ENCODE measurements around the gene NSF.
"Not testable (repeated sequence)": the region's sequence is repeated elsewhere in the genome, so short reads cannot be mapped to it uniquely, and the experiment has no call there.

DNA sequence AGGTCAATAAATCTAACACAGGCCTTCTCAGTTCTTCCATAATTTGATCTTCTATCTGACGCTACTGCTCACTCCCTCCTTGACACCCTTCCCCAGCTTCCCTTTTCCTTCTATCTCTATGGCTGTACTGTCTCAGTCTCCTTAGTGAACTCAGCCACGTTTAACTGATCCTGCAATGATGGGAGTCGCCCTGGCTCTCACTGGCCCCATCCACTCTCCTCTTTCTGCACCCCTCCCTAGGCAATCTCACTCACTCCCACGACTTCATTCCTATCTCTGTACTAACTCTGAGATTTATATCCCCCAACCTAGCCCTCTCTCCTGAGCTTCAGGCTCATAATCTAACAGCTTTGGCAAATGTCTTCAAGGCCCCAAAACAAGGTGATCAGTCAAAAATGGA, 18.7 kb upstream of the NSF start:
- TF ChIP-seq KLF17 (tag by site-specific recombination; IDR thresholded peaks at IDR 0.05); RBAK (tag by site-specific recombination; IDR thresholded peaks at IDR 0.05); CTCF (tag by site-specific recombination; IDR thresholded peaks at IDR 0.05); HOXC10 (CRISPR knock-in tag; IDR thresholded peaks at IDR 0.05); AEBP2 (tag by site-specific recombination; IDR thresholded peaks at IDR 0.05; ENCODE audit: borderline replicate concordance); ZNF23 (tag by site-specific recombination; IDR thresholded peaks at IDR 0.05; ENCODE audit: borderline replicate concordance): not testable (repeated sequence)
